Measurements from ENCODE around the gene MYH6. TPM values are rescaled to one million over a fixed set of nuclear protein-coding genes. Genes with fewer than 3 reads are reported as not detected.
"Not testable (repeated sequence)": the region's sequence is repeated elsewhere in the genome, so short reads cannot be mapped to it uniquely, and the experiment has no call there.

MYH6 gene
- total and polyA plus RNA-seq, 2 donors = 0.05 to 0.25 TPM

- Histone ChIP-seq H3K36me3 (ENCODE audit: control insufficient read depth in 2 of 2, insufficient read depth in 2 of 2, low read length in 1 of 2) (no peaks in the 10 kb centered on the region), H3K9me3 (ENCODE audit: control insufficient read depth in 2 of 2, insufficient read depth in 1 of 2, low read length in 1 of 2) (no peaks in the 10 kb centered on the region), H3K4me1 (ENCODE audit: control insufficient read depth in 2 of 2, insufficient read depth in 2 of 2, low read length in 2 of 2) (no peaks in the 10 kb centered on the region), H3K27ac (ENCODE audit: low read depth in 1 of 2, low read length in 1 of 2) (no peak overlapping the region), H3K4me3 (ENCODE audit: low read length in 2 of 2) (no peak overlapping the region), H3K27me3 (ENCODE audit: control insufficient read depth in 2 of 2, insufficient read depth in 1 of 2, low read length in 1 of 2) (peaks cover 0 to 2% of the 10 kb centered on the region in 2 donors)
- DNase-seq (ENCODE audit: low read depth in 6 of 9, low spot score in 9 of 9) = no peak
- WGBS = 89% methylated on average over 25 of the region's 25 CpGs
Measured at GRCh38 chr14:23402296-23403138, 5.6 kb downstream of the MYH6 start.

GRCh38 chr14:23401291-23401690, 6.8 kb downstream of the MYH6 start:
- 95% methylated on average over 4 of the region's 4 CpGs for WGBS
- Histone ChIP-seq H3K36me3 (ENCODE audit: control insufficient read depth in 2 of 2, insufficient read depth in 2 of 2, low read length in 1 of 2) (no peaks in the 10 kb centered on the region), H3K27ac (ENCODE audit: low read depth in 1 of 2, low read length in 1 of 2) (no peak overlapping the region)

GRCh38 chr14:23400496-23401149, 7.5 kb downstream of the MYH6 start:
- DNase-seq (ENCODE audit: low read depth in 6 of 9, low spot score in 9 of 9); H3K36me3 ChIP-seq (ENCODE audit: control insufficient read depth in 2 of 2, insufficient read depth in 2 of 2, low read length in 1 of 2): not testable (repeated sequence)

More at GRCh38 chr14:23401291-23401690, 6.8 kb downstream of the MYH6 start:
- no peaks in the 10 kb centered on the region for H3K9me3 ChIP-seq (ENCODE audit: control insufficient read depth in 2 of 2, insufficient read depth in 1 of 2, low read length in 1 of 2)
- H3K27me3 ChIP-seq (ENCODE audit: control insufficient read depth in 2 of 2, insufficient read depth in 1 of 2, low read length in 1 of 2) = peaks cover 0 to 5% of the 10 kb centered on the region in 2 donors
- no peak for DNase-seq (ENCODE audit: low read depth in 6 of 9, low spot score in 9 of 9)
- no peaks in the 10 kb centered on the region for H3K4me1 ChIP-seq (ENCODE audit: control insufficient read depth in 2 of 2, insufficient read depth in 2 of 2, low read length in 2 of 2)
- no peak overlapping the region for H3K4me3 ChIP-seq (ENCODE audit: low read length in 2 of 2)

GRCh38 chr14:23399591-23399990, 8.5 kb downstream of the MYH6 start:
- WGBS = 94% methylated on average over 6 of the region's 6 CpGs
- Histone ChIP-seq H3K4me1 (ENCODE audit: control insufficient read depth in 2 of 2, insufficient read depth in 2 of 2, low read length in 2 of 2) (no peaks in the 10 kb centered on the region), H3K27me3 (ENCODE audit: control insufficient read depth in 2 of 2, insufficient read depth in 1 of 2, low read length in 1 of 2) (peaks cover 0 to 5% of the 10 kb centered on the region in 2 donors), H3K27ac (ENCODE audit: low read depth in 1 of 2, low read length in 1 of 2) (no peak overlapping the region), H3K4me3 (ENCODE audit: low read length in 2 of 2) (no peak overlapping the region), H3K9me3 (ENCODE audit: control insufficient read depth in 2 of 2, insufficient read depth in 1 of 2, low read length in 1 of 2) (no peaks in the 10 kb centered on the region), H3K36me3 (ENCODE audit: control insufficient read depth in 2 of 2, insufficient read depth in 2 of 2, low read length in 1 of 2) (no peaks in the 10 kb centered on the region)
- DNase-seq (ENCODE audit: low read depth in 6 of 9, low spot score in 9 of 9) = no peak

More at GRCh38 chr14:23400496-23401149, 7.5 kb downstream of the MYH6 start:
- not testable (repeated sequence) for H3K4me1 ChIP-seq (ENCODE audit: control insufficient read depth in 2 of 2, insufficient read depth in 2 of 2, low read length in 2 of 2); H3K4me3 ChIP-seq (ENCODE audit: low read length in 2 of 2); H3K27ac ChIP-seq (ENCODE audit: low read depth in 1 of 2, low read length in 1 of 2); H3K27me3 ChIP-seq (ENCODE audit: control insufficient read depth in 2 of 2, insufficient read depth in 1 of 2, low read length in 1 of 2); H3K9me3 ChIP-seq (ENCODE audit: control insufficient read depth in 2 of 2, insufficient read depth in 1 of 2, low read length in 1 of 2)
- WGBS = 81% methylated on average over 16 of the region's 16 CpGs

- H3K4me1 ChIP-seq (ENCODE audit: control insufficient read depth in 2 of 2, insufficient read depth in 2 of 2, low read length in 2 of 2) = no peaks in the 10 kb centered on the region
- no peaks in the 10 kb centered on the region for H3K36me3 ChIP-seq (ENCODE audit: control insufficient read depth in 2 of 2, insufficient read depth in 2 of 2, low read length in 1 of 2)
- H3K27me3 ChIP-seq (ENCODE audit: control insufficient read depth in 2 of 2, insufficient read depth in 1 of 2, low read length in 1 of 2) = peaks cover 0 to 5% of the 10 kb centered on the region in 2 donors
- no peak for DNase-seq (ENCODE audit: low read depth in 6 of 9, low spot score in 9 of 9)
- H3K4me3 ChIP-seq (ENCODE audit: low read length in 2 of 2) = no peak overlapping the region
- 97% methylated on average over 3 of the region's 3 CpGs for WGBS
- H3K9me3 ChIP-seq (ENCODE audit: control insufficient read depth in 2 of 2, insufficient read depth in 1 of 2, low read length in 1 of 2) = no peaks in the 10 kb centered on the region
- H3K27ac ChIP-seq (ENCODE audit: low read depth in 1 of 2, low read length in 1 of 2) = no peak overlapping the region
Measured at GRCh38 chr14:23399136-23399535, 8.9 kb downstream of the MYH6 start.

GRCh38 chr14:23398348-23398747, 9.7 kb downstream of the MYH6 start:
- no peak for DNase-seq (ENCODE audit: low read depth in 6 of 9, low spot score in 9 of 9)
- peaks cover 0 to 5% of the 10 kb centered on the region in 2 donors for H3K27me3 ChIP-seq (ENCODE audit: control insufficient read depth in 2 of 2, insufficient read depth in 1 of 2, low read length in 1 of 2)
- WGBS = 94% methylated on average over 4 of the region's 4 CpGs
- H3K4me3 ChIP-seq (ENCODE audit: low read length in 2 of 2) = no peak overlapping the region
- no peak overlapping the region for H3K27ac ChIP-seq (ENCODE audit: low read depth in 1 of 2, low read length in 1 of 2)
- no peaks in the 10 kb centered on the region for H3K4me1 ChIP-seq (ENCODE audit: control insufficient read depth in 2 of 2, insufficient read depth in 2 of 2, low read length in 2 of 2)
- H3K9me3 ChIP-seq (ENCODE audit: control insufficient read depth in 2 of 2, insufficient read depth in 1 of 2, low read length in 1 of 2) = no peaks in the 10 kb centered on the region
- no peaks in the 10 kb centered on the region for H3K36me3 ChIP-seq (ENCODE audit: control insufficient read depth in 2 of 2, insufficient read depth in 2 of 2, low read length in 1 of 2)

- Histone ChIP-seq H3K36me3 (ENCODE audit: control insufficient read depth in 2 of 2, insufficient read depth in 2 of 2, low read length in 1 of 2) (no peaks in the 10 kb centered on the region), H3K27me3 (ENCODE audit: control insufficient read depth in 2 of 2, insufficient read depth in 1 of 2, low read length in 1 of 2) (peaks cover 0 to 5% of the 10 kb centered on the region in 2 donors), H3K9me3 (ENCODE audit: control insufficient read depth in 2 of 2, insufficient read depth in 1 of 2, low read length in 1 of 2) (no peaks in the 10 kb centered on the region), H3K27ac (ENCODE audit: low read depth in 1 of 2, low read length in 1 of 2) (no peak overlapping the region), H3K4me1 (ENCODE audit: control insufficient read depth in 2 of 2, insufficient read depth in 2 of 2, low read length in 2 of 2) (no peaks in the 10 kb centered on the region), H3K4me3 (ENCODE audit: low read length in 2 of 2) (no peak overlapping the region)
- WGBS = 98% methylated on average over 10 of the region's 10 CpGs
- DNase-seq (ENCODE audit: low read depth in 6 of 9, low spot score in 9 of 9) = no peak
Measured at GRCh38 chr14:23396781-23397407, 11.2 kb downstream of the MYH6 start.

- DNase-seq (ENCODE audit: low read depth in 6 of 9, low spot score in 9 of 9) = no peak
- Histone ChIP-seq H3K27ac (ENCODE audit: low read depth in 1 of 2, low read length in 1 of 2) (no peak overlapping the region), H3K27me3 (ENCODE audit: control insufficient read depth in 2 of 2, insufficient read depth in 1 of 2, low read length in 1 of 2) (peaks cover 0 to 5% of the 10 kb centered on the region in 2 donors), H3K4me1 (ENCODE audit: control insufficient read depth in 2 of 2, insufficient read depth in 2 of 2, low read length in 2 of 2) (no peaks in the 10 kb centered on the region), H3K36me3 (ENCODE audit: control insufficient read depth in 2 of 2, insufficient read depth in 2 of 2, low read length in 1 of 2) (no peaks in the 10 kb centered on the region), H3K9me3 (ENCODE audit: control insufficient read depth in 2 of 2, insufficient read depth in 1 of 2, low read length in 1 of 2) (no peaks in the 10 kb centered on the region), H3K4me3 (ENCODE audit: low read length in 2 of 2) (no peak overlapping the region)
- WGBS = 95% methylated on average over 10 of the region's 10 CpGs
Measured at GRCh38 chr14:23396126-23396525, 11.9 kb downstream of the MYH6 start.

GRCh38 chr14:23392613-23393012, 15.5 kb downstream of the MYH6 start:
- H3K4me1 ChIP-seq (ENCODE audit: control insufficient read depth in 2 of 2, insufficient read depth in 2 of 2, low read length in 2 of 2) = no peaks in the 10 kb centered on the region
- WGBS = 92% methylated on average over 7 of the region's 7 CpGs
- H3K27me3 ChIP-seq (ENCODE audit: control insufficient read depth in 2 of 2, insufficient read depth in 1 of 2, low read length in 1 of 2) = peaks cover 0 to 5% of the 10 kb centered on the region in 2 donors
- H3K36me3 ChIP-seq (ENCODE audit: control insufficient read depth in 2 of 2, insufficient read depth in 2 of 2, low read length in 1 of 2) = no peaks in the 10 kb centered on the region
- no peak overlapping the region for H3K27ac ChIP-seq (ENCODE audit: low read depth in 1 of 2, low read length in 1 of 2)
- H3K4me3 ChIP-seq (ENCODE audit: low read length in 2 of 2) = no peak overlapping the region
- H3K9me3 ChIP-seq (ENCODE audit: control insufficient read depth in 2 of 2, insufficient read depth in 1 of 2, low read length in 1 of 2) = no peaks in the 10 kb centered on the region
- no peak for DNase-seq (ENCODE audit: low read depth in 6 of 9, low spot score in 9 of 9)
